ENCODE data around the gene ADCY5.

DNA sequence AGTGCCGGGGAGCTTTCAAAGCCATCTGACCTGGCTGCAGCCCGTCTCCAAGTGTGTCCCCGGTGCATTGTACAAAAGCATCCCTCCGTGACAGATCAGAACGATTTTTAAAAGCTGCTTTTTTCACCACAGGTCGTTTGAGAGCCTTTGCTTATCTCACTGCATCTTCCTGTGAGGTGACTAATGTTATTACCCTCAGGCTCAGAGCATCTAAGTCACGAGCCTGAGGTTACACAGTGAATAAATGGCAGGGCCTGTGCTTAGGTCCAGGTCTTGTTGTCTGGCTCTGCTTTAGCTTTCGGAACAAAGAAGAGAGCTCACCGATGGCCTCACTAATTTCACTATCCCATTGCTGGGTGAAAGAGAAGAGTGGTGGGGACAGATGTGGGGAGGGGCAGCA is 163.8 kb downstream of the ADCY5 start:
- TF ChIP-seq POLR2A (IDR thresholded peaks at IDR 0.05; ENCODE audit: low read depth, low read length): no peak
- no peak for TF ChIP-seq POLR2AphosphoS5 (IDR thresholded peaks at IDR 0.05; ENCODE audit: low read depth, low read length)

Data from GM12892 (cell line).